GM21447 (cell line): ENCODE data around the gene VPS26B.
"Not testable (repeated sequence)": the region's sequence is repeated elsewhere in the genome, so short reads cannot be mapped to it uniquely, and the experiment has no call there.

Experiments
- ATAC-seq: cut with Tn5 transposase; IDR thresholded peaks from one replicate; pipeline ENCODE4 v1.9.1; 2021; ENCODE audit not compliant: unreplicated experiment

The VPS26B gene

DNA sequence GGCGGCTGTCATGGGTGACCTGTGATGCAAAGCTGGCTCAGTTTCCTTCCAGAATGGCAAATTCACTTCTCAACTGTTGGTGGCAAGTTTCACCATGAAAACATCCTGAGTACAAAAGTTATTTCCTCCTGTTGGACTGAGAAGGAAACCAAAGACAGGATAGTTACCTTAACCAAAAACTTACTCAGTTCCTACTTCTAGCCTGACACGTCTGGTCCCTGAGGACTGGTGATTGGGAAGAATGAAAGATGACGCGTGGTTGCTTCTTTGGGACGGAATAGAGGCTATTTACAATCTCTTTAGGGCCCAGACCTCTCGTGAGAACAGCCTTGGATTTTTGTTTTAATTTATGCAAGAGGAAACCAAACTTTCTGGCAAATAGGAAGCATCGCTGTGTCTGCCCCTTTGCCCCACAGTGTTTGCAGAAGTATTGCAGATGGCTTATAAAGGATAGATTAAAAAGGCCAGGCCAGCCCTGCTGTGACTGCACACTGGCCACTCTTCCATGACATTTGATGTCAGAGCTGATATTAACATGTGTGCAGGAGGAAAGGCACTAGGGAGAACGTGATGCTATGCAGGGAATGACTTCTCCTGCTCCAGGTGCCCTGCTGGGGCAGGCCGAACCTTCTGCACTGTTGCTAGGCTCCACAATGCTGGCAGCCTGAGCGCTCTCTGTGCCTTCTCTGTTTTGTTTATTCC, 7.6 kb downstream of the VPS26B start:
- no peak for ATAC-seq

DNA sequence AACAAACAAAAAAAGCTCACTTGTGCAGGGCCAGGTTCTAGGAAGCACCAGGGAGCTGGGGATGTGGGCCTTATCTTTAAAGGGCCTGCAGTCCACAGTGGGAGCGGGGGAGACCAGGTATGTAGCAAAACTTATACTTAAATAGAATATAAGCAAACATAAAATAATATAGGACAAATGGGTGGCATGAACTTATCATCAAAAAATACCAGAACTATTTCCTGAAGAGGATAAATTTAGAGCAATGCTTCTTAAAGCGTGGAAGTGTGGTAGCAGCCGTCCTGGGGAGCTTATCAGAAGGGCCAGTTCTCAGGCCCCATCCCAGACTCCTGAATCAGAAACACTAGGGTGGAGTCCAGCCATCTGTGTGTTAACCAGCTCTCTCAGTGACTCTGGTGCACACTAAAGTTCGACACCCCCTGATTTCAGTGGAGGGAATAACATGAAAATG, 9.3 kb downstream of the VPS26B start:
- no peak for ATAC-seq

DNA sequence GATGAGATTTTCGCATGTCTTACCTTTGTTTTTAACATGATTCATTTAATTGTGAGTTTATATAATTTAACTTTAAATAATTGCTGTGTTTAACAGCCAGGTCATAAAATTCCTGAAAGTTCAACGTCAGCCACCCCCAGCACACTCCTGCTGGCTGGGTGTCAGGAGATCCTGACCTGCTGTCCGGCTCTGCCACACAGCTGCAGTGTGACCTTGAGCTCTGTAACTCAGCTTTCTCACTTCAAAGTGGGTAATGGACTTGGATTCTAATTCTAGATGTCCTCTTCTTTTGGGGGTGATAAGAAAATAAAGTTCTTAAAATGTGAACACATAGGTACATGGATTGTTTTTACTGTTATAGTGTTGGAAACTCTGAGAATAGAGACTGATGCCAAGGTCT, 10.9 kb downstream of the VPS26B start:
- no peak for ATAC-seq

- ATAC-seq, result no peak
These were observed 12.5 kb downstream of the VPS26B start for GRCh38 chr11:134236834-134237556.

DNA sequence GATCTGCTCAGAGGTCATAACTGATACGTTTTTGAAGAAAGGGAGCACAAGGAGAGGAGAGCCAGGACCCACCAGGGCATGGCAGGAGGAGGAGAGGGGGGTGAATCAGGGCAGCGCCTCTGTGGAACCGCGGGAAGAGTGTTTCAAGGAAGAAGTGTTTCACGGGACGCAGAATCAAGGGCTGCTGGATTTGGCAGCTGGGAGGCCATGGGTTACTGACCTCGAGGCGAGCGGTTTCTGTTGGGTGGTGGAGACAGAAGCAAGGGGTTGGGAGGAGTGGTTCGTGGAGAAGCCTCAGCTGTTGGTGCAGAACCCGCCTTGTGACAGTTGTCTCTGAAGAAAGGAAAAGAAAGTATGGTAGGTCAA, 13.1 kb downstream of the VPS26B start:
- no peak for ATAC-seq

DNA sequence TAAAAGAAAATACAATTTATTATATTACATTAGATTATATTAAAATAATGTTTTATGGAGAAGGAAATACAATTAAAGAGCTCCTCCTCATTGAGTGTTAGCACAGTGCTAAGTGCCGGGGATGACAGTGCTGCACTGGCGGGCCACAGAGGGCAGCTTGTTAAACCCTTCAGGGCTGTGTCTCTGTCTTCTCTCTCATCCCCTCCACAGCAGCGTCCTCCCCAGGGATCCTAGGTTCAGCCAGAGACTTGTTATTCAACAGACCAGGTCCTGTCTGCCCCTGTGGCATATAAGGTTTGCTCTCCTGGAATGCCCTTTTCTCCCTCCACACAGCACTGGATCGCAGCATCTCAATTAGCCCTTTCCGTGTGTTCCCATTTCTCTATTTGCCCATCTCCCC, 14.5 kb downstream of the VPS26B start:
- ATAC-seq, result no peak

DNA sequence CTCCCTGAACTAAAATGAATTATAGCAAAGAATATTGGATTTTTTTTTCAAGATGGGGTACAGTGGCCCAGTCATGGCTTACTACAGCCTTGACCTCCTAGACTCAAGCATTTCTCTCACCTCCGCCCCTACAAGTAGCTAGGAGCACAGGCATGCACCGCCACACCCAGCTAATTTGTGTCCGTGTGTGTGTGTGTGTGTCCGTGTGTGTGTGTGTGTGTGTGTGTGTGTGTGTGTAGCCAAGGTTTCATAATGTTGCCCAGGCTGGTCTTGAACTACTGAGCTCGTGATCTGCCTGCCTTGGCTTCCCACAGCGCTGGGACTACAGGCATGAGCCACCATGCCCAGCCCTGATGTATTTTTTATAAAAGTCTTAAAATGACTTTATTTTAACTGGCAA, 16.1 kb downstream of the VPS26B start:
- ATAC-seq, result no peak

GRCh38 chr11:134242376-134242775, 17.9 kb downstream of the VPS26B start:
- ATAC-seq, result no peak

DNA sequence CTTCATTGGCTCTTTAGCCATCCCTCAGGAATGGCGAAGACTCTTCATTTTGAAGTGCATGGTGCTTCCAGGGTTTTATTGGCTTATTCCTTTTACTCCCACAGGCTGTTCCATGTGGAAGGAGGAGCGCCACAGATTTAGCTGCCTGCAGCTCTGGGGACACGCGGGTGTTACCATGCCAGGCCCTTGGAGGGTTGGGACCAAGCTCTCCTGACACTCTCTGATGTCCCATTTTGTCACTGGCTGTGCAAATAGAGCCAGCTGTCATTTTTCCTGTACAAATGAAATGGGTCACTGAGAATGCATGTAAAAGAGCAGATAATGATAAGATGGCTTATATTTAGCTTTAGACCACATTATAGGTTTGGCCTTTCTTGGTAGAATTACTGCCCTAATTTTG, 19.4 kb downstream of the VPS26B start:
- ATAC-seq, result no peak

DNA sequence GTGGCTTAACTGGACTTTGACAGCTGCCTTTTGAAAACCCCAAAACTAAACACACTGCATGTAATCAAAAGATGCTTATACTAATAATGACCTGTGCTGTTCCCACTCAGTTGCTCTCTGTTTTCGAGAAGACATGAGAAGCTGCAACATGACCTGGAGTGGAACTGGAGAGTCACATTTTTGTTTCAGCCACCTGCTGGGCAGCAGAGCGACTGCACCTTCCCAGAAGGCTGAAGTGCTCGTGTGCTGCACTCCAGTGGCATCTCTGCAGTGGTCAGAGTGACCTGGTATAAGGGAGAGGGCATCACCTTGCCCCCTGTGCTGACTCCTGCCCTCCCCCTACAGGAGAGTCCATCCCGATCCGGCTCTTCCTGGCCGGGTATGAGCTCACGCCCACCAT, 20.1 kb downstream of the VPS26B start:
- peak; percentile 80 for ATAC-seq

- ATAC-seq, result no peak
These were observed 21.0 kb downstream of the VPS26B start for GRCh38 chr11:134245434-134245833.

GRCh38 chr11:134246100-134246499, 21.6 kb downstream of the VPS26B start:
- ATAC-seq, result no peak

- no peak for ATAC-seq
These were observed 22.2 kb downstream of the VPS26B start for GRCh38 chr11:134246678-134247077.

DNA sequence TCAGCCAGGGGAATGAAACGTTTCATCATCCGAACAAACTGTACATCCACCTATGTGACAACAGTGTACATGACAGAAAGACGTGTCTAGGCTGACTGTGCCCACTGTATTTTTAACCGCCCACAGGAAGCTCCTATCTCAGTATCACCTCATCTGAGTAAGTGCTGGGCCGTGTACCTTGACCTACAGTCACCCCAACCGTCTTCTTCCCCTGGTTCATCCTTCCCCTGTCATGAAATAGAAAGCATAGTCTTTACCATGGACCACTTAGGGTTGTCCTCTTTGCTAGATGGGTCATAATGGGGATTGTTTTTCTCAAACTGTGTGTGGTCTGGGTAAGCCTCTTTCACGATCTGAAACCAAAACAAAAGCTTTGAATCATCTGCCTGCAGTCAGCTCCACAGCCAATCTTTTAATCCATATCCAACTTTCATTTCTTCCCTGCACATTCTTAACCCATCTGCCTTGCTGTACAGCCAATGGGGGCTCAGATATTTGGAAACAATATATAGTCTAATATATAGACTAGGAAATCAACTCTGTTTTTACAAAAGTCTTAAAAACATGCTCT, 24.5 kb downstream of the VPS26B start:
- ATAC-seq, result no peak

DNA sequence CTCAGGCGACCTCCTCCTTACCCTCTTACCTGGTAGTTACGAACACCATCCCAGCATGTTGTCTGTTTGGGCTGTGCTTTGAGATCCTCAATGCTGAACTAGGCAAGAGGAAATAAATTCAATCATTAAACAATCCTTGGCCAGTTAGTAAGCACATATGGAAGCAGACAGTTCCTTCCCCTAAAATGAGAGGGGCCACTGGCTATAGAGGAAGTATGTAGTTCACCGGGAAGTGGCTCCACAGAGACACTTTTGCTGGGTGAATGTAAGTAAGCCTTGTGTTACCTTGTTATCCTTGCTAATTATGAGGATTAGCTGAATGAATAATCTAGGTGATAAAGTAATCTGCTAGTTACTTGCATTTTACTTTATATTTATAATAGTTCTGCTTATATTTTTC, 25.8 kb downstream of the VPS26B start:
- ATAC-seq, result no peak

GRCh38 chr11:134250675-134251074, 26.2 kb downstream of the VPS26B start:
- no peak for ATAC-seq

- peak; percentile 33 for ATAC-seq
These were observed 28.1 kb downstream of the VPS26B start for GRCh38 chr11:134252346-134253187.

- peak; percentile 98 for ATAC-seq
These were observed 28.9 kb downstream of the VPS26B start, which contains the start of the genes ACAD8 and THYN1 for GRCh38 chr11:134253188-134253993. ACAD8 (plus strand) TSS chr11:134253568; CDS start chr11:134253601, 33 bp downstream. THYN1 (minus strand) TSS chr11:134253352; CDS start chr11:134252882, 470 bp downstream.

DNA sequence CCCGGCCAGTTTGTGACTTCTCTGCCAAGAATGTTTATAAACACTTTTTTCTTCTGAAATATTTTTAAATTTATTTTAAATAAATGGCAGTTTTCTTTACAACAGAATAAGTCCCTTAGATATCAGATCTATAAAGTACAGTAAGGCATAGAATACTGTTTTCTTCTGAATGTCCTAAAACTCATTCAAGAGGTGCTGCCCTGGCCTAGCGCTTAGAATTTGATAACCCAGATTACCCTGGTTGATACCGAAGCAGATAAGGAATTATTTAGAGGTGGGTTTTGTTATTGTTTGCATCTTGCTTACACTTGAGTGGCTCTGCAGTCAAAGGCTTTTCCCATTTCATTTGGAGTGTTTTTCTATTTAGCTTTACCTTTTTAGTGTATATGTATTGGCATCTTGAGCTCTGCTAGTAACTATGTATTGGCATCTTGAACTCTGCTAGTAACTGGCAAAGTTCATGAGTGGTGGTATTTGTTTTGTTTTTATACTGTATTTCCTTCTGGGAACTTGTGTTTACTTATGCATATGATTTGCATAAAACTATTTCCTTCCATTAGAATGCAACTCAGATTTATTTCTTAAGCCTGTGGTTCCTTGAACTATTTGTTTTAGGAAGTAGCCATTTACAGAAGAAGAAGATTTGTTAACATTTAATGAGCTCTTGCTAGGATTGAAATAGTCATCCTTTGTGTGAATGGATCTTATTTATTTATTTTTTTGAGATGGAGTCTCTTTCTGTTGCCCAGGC, 30.1 kb downstream of the VPS26B start:
- no peak for ATAC-seq

GRCh38 chr11:134255184-134255561, 30.7 kb downstream of the VPS26B start:
- ATAC-seq, result not testable (repeated sequence)
